H9 (cell line): ENCODE results near the gene XRN2. TPM values are rescaled to one million over a fixed set of nuclear protein-coding genes. Genes with fewer than 3 reads are reported as not detected.
A peak's percentile ranks its signal among the peaks of the same experiment; 100 is the strongest.

ENCODE experiments used
- DNase-seq: peaks from one replicate; pipeline ENCODE4 v3.0.0-alpha.2; 2017
- H2AFZ ChIP-seq: one replicate; pipeline ENCODE4 v1.6.1; 2013; ENCODE audit warnings: mild to moderate bottlenecking, low read length, control low read depth, moderate library complexity
- H2AK5ac ChIP-seq: 2 replicates; pipeline ENCODE4 v1.6.1; 2013; ENCODE audit warnings: low read length, control low read depth, mixed read lengths; ENCODE audit not compliant: insufficient read length
- H2BK120ac ChIP-seq: one replicate; pipeline ENCODE4 v1.6.1; 2013; ENCODE audit warnings: low read depth, mild to moderate bottlenecking, low read length, control low read depth, inconsistent platforms; ENCODE audit not compliant: poor library complexity, severe bottlenecking
- H2BK12ac ChIP-seq: 2 replicates; pipeline ENCODE4 v1.6.1; 2013; ENCODE audit warnings: low read length, control low read depth, mixed read lengths, low read depth; ENCODE audit not compliant: insufficient read length
- H2BK15ac ChIP-seq: 2 replicates; pipeline ENCODE4 v1.6.1; 2013; ENCODE audit warnings: low read depth, low read length, control low read depth
- H2BK20ac ChIP-seq: one replicate; pipeline ENCODE4 v1.6.1; 2013; ENCODE audit warnings: low read depth, mild to moderate bottlenecking, low read length, control low read depth, inconsistent platforms; ENCODE audit not compliant: poor library complexity, severe bottlenecking
- H2BK5ac ChIP-seq: 2 replicates; pipeline ENCODE4 v1.6.1; 2013; ENCODE audit warnings: low read length, control low read depth, mixed read lengths; ENCODE audit not compliant: insufficient read length
- H3K14ac ChIP-seq: 2 replicates; pipeline ENCODE4 v1.6.1; 2013; ENCODE audit warnings: low read length, control low read depth; ENCODE audit not compliant: insufficient read depth
- H3K18ac ChIP-seq: 2 replicates; pipeline ENCODE4 v1.6.1; 2013; ENCODE audit warnings: low read depth, mild to moderate bottlenecking, mixed read lengths, low read length, control low read depth; ENCODE audit not compliant: insufficient read length
- H3K23ac ChIP-seq: 2 replicates; pipeline ENCODE4 v1.6.1; 2013; ENCODE audit warnings: low read length, control low read depth, mixed read lengths, low read depth; ENCODE audit not compliant: insufficient read length
- H3K23me2 ChIP-seq: 2 replicates; pipeline ENCODE4 v1.6.1; 2013; ENCODE audit warnings: low read depth, mild to moderate bottlenecking, mixed read lengths, low read length, control low read depth; ENCODE audit not compliant: insufficient read length, poor library complexity, severe bottlenecking
- H3K27ac ChIP-seq: 2 replicates; pipeline ENCODE4 v1.5.1; 2013; ENCODE audit warnings: low read length, control low read depth, mixed read lengths, low read depth; ENCODE audit not compliant: insufficient read length
- H3K27me3 ChIP-seq: 2 replicates; pipeline ENCODE4 v1.6.1; 2013; ENCODE audit warnings: low read length, control low read depth, inconsistent platforms; ENCODE audit not compliant: insufficient read depth
- H3K4ac ChIP-seq: 2 replicates; pipeline ENCODE4 v1.6.1; 2013; ENCODE audit warnings: low read depth, mild to moderate bottlenecking, control low read depth, inconsistent platforms, low read length, moderate library complexity
- H3K4me1 ChIP-seq: 2 replicates; pipeline ENCODE4 v1.6.1; 2013; ENCODE audit warnings: low read length, control low read depth, inconsistent platforms; ENCODE audit not compliant: insufficient read depth
- H3K4me2 ChIP-seq: 2 replicates; pipeline ENCODE4 v1.6.1; 2013; ENCODE audit warnings: low read length, control low read depth, mixed read lengths; ENCODE audit not compliant: insufficient read length, insufficient read depth
- H3K56ac ChIP-seq: 2 replicates; pipeline ENCODE4 v1.6.1; 2013; ENCODE audit warnings: low read depth, mild to moderate bottlenecking, mixed read lengths, low read length, control low read depth; ENCODE audit not compliant: insufficient read length
- H3K79me1 ChIP-seq: 2 replicates; pipeline ENCODE4 v1.6.1; 2013; ENCODE audit warnings: low read depth, mild to moderate bottlenecking, moderate library complexity, low read length, control low read depth, inconsistent platforms; ENCODE audit not compliant: insufficient read depth, poor library complexity, severe bottlenecking
- H3K79me2 ChIP-seq: 2 replicates; pipeline ENCODE4 v1.6.1; 2013; ENCODE audit warnings: low read length, control low read depth, inconsistent platforms; ENCODE audit not compliant: insufficient read depth
- H3K9ac ChIP-seq: 2 replicates; pipeline ENCODE4 v1.6.1; 2013; ENCODE audit warnings: low read length, control low read depth, mixed read lengths; ENCODE audit not compliant: insufficient read length; ENCODE audit errors: extremely low read depth
- H3K9me3 ChIP-seq: one replicate; pipeline ENCODE4 v1.6.1; 2013; ENCODE audit warnings: low read depth, low read length, inconsistent platforms; ENCODE audit not compliant: control insufficient read depth
- H3T11ph ChIP-seq: one replicate; pipeline ENCODE4 v1.6.1; 2013; ENCODE audit warnings: mild to moderate bottlenecking, low read length, control low read depth, inconsistent platforms
- H4K20me1 ChIP-seq: one replicate; pipeline ENCODE4 v1.6.1; 2013; ENCODE audit not compliant: control insufficient read depth, insufficient read length, insufficient read depth
- H4K5ac ChIP-seq: 2 replicates; pipeline ENCODE4 v1.6.1; 2013; ENCODE audit warnings: low read depth, mild to moderate bottlenecking, mixed read lengths, low read length, control low read depth; ENCODE audit not compliant: insufficient read length
- H4K8ac ChIP-seq: replicated peaks from 2 replicates; pipeline ENCODE4 v1.6.1; 2013; ENCODE audit warnings: low read length, control low read depth, mixed read lengths, low read depth; ENCODE audit not compliant: insufficient read length
- H4K91ac ChIP-seq: 2 replicates; pipeline ENCODE4 v1.6.1; 2013; ENCODE audit warnings: low read depth, mild to moderate bottlenecking, moderate library complexity, mixed read lengths, low read length, control low read depth; ENCODE audit not compliant: insufficient read length
- H3K27ac Mint-ChIP-seq, 3 experiments: 2 replicates in 2 of 3; 3 replicates in 1 of 3; pipeline ENCODE4 v1.8.0; 2020 to 2021; ENCODE audit warnings: mixed read lengths in 3 of 3, mild to moderate bottlenecking in 1 of 3, moderate library complexity in 1 of 3
- H3K27me3 Mint-ChIP-seq: 2 replicates; pipeline ENCODE4 v1.8.0; 2021; ENCODE audit warnings: low read depth, mild to moderate bottlenecking, moderate library complexity, mixed read lengths
- H3K36me3 Mint-ChIP-seq, 3 experiments: 2 replicates in 2 of 3; 3 replicates in 1 of 3; pipeline ENCODE4 v1.8.0; 2020 to 2021; ENCODE audit warnings: low read depth in 3 of 3, mixed read lengths in 3 of 3; ENCODE audit not compliant: insufficient read depth in 1 of 3
- H3K4me1 Mint-ChIP-seq, 2 experiments: 2 replicates each; pipeline ENCODE4 v1.8.0; 2020; ENCODE audit warnings: mixed read lengths in 2 of 2
- H3K4me3 Mint-ChIP-seq, 2 experiments: 2 replicates in 1 of 2; 3 replicates in 1 of 2; pipeline ENCODE4 v1.8.0; 2020 to 2021; ENCODE audit warnings: mild to moderate bottlenecking in 2 of 2, mixed read lengths in 2 of 2, moderate library complexity in 1 of 2
- H3K9me3 Mint-ChIP-seq, 2 experiments: 2 replicates in 1 of 2; 3 replicates in 1 of 2; pipeline ENCODE4 v1.8.0; 2020; ENCODE audit warnings: mild to moderate bottlenecking in 2 of 2, mixed read lengths in 2 of 2, moderate library complexity in 1 of 2
- WGBS: extraction: QIAGEN DNeasy Blood & Tissue Kit; methylation state at CpG from one replicate; pipeline ENCODE4 v1.1.7; 2013; ENCODE audit warnings: missing lambda C conversion rate, low lambda C conversion rate, mixed read lengths; ENCODE audit not compliant: insufficient read length; ENCODE audit errors: extremely low coverage; 5-methylcytosine and 5-hydroxymethylcytosine counted together
- total RNA-seq: library from RNA; stranded (reverse); gene quantifications from 2 replicates; pipeline ENCODE4 v1.2.1, GENCODE V29; 2021
- TF ChIP-seq, protein P1 (sequence below): fragments of 200-600 bp; sonication (generic); conservative IDR thresholded peaks from 3 replicates; pipeline ENCODE4 v1.8.0; 2021; ENCODE audit warnings: antibody characterized with exemption, mild to moderate bottlenecking

Gene XRN2
- total RNA-seq, 1 experiment from 2014 or later = 96.7 TPM

DNA sequence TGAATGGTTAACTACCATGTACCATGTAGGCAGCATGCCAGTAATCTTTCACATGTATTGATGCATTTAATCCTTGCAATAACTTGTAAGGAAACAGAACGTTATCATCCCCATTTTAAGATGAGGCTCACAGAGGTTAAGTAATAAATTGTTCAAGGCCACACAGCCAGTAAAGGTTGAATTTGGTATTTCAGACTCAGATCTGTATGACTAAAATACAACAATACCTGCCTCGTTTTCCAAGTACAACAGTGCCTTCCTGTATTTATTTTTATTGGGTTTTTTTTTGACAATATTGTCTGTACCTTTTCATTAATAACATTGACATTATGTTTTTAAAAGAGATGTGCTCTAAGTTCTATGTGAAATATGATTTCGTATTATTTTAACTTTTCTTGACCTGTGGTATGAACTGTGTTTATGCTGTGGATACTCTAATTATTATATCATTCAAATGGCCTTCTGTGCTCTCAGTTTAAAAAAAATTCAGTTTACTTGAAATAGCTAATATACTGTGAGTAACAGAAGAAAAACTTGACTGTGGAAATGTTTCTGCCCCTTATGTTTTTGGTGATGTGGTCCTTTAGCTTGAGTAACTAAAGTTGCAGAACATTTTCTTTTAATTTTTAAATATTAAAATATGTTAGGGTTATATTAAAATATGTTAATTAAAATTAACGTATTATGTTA is 39.7 kb downstream of the XRN2 start:
- no peaks in the 10 kb centered on the region for H3K9me3 Mint-ChIP-seq
- no peak for DNase-seq
- H3K27me3 Mint-ChIP-seq = no peaks in the 10 kb centered on the region
- H3K4me3 Mint-ChIP-seq = no peak overlapping the region
- H4K20me1 ChIP-seq = no peaks in the 10 kb centered on the region
- peaks cover 3% of the 10 kb centered on the region; the same call in 1 of the 2 replicates for H3K4me1 ChIP-seq
- no peak overlapping the region for H3K9ac ChIP-seq
- H3K79me2 ChIP-seq = 0 out of 2 replicates have a peak, but pooled peaks cover 2% of the 10 kb centered on the region
- peaks cover 11 to 12% of the 10 kb centered on the region in 2 experiments for H3K4me1 Mint-ChIP-seq
- H3T11ph ChIP-seq = no peak overlapping the region
- no peak overlapping the region for H4K5ac ChIP-seq
- H3K27me3 ChIP-seq = no peaks in the 10 kb centered on the region
- no peak overlapping the region for H2BK120ac ChIP-seq
- H3K4me2 ChIP-seq = no peak overlapping the region
- H3K36me3 Mint-ChIP-seq = peaks cover 23 to 77% (median 59%) of the 10 kb centered on the region in 3 experiments; a peak in 6 of 7 replicates
- no peak overlapping the region for H2BK12ac ChIP-seq
- no peak overlapping the region for H2AFZ ChIP-seq
- H2AK5ac ChIP-seq = no peak overlapping the region
- no peak overlapping the region for H3K18ac ChIP-seq
- H2BK5ac ChIP-seq = no peak overlapping the region
- no peak overlapping the region for H4K8ac ChIP-seq
- no peaks in the 10 kb centered on the region for H3K23me2 ChIP-seq
- no peak overlapping the region for H3K56ac ChIP-seq
- H3K27ac Mint-ChIP-seq = peak overlapping the region in 1 of 3 experiments; percentile 36; a peak in 1 of 7 replicates
- H4K91ac ChIP-seq = no peak overlapping the region
- H3K14ac ChIP-seq = no peak overlapping the region
- 100% methylated on average over 1 of the region's 4 CpGs for whole genome bisulfite sequencing
- H2BK15ac ChIP-seq = no peak overlapping the region
- H3K9me3 ChIP-seq = no peaks in the 10 kb centered on the region
- H3K4ac ChIP-seq = no peak overlapping the region
- H3K79me1 ChIP-seq = no peaks in the 10 kb centered on the region
- no peak overlapping the region for H2BK20ac ChIP-seq
- TF ChIP-seq, protein P1, sequence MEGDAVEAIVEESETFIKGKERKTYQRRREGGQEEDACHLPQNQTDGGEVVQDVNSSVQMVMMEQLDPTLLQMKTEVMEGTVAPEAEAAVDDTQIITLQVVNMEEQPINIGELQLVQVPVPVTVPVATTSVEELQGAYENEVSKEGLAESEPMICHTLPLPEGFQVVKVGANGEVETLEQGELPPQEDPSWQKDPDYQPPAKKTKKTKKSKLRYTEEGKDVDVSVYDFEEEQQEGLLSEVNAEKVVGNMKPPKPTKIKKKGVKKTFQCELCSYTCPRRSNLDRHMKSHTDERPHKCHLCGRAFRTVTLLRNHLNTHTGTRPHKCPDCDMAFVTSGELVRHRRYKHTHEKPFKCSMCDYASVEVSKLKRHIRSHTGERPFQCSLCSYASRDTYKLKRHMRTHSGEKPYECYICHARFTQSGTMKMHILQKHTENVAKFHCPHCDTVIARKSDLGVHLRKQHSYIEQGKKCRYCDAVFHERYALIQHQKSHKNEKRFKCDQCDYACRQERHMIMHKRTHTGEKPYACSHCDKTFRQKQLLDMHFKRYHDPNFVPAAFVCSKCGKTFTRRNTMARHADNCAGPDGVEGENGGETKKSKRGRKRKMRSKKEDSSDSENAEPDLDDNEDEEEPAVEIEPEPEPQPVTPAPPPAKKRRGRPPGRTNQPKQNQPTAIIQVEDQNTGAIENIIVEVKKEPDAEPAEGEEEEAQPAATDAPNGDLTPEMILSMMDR = no peak
- H3K27ac ChIP-seq = no peak overlapping the region
- H3K23ac ChIP-seq = no peak overlapping the region
